Fibroblast of pulmonary artery (primary cell): Measurements from ENCODE around the gene C20orf173.
"Not testable (repeated sequence)": the region's sequence is repeated elsewhere in the genome, so short reads cannot be mapped to it uniquely, and the experiment has no call there.

Experiments
- DNase-seq: peaks from one replicate; pipeline ENCODE4 v3.0.0-alpha.2; 2010; ENCODE audit warnings: low read depth
- H3K4me3 ChIP-seq: replicated peaks from 2 replicates; pipeline ENCODE4 v1.5.1; 2011; ENCODE audit warnings: low read depth, mild to moderate bottlenecking, control low read depth, low read length, moderate library complexity
- CTCF ChIP-seq: IDR thresholded peaks from 2 replicates; pipeline ENCODE4 v1.5.1; 2011; ENCODE audit warnings: mild to moderate bottlenecking, control low read depth, low read length, inconsistent platforms; ENCODE audit errors: missing control alignments

C20orf173 gene

DNA sequence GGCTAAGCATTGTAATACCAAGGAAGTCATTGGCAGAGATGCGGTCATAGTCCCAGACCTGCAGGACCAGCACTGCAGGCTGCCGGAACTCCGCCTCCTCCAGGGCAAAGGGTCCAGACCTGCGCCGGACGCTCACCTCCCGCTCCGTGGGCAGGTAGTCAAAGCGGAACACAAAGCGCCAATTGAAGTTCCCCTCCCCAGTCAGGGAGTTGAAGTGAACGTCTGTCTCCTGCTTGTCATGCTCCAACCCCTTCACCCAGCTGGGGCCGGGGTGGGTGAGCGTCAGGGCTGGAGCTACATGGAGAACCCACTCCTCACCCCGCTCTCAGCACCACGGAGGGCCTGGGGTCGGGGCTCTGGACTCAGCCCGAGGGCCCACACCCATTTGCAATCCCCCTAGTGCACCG, 30.7 kb upstream of the C20orf173 start:
- DNase-seq, result no peak
- TF ChIP-seq CTCF, result no peak
- no peak overlapping the region for H3K4me3 ChIP-seq

GRCh38 chr20:35559042-35559693, 29.7 kb upstream of the C20orf173 start:
- no peak for TF ChIP-seq CTCF
- DNase-seq, result no peak
- no peak overlapping the region for H3K4me3 ChIP-seq

GRCh38 chr20:35558451-35558850, 29.0 kb upstream of the C20orf173 start:
- no peak for TF ChIP-seq CTCF
- H3K4me3 ChIP-seq, result no peak overlapping the region
- DNase-seq, result no peak

GRCh38 chr20:35556871-35557270, 27.4 kb upstream of the C20orf173 start:
- no peak for TF ChIP-seq CTCF
- DNase-seq, result no peak
- H3K4me3 ChIP-seq, result no peak overlapping the region

GRCh38 chr20:35555951-35556645, 26.6 kb upstream of the C20orf173 start:
- no peak overlapping the region for H3K4me3 ChIP-seq
- DNase-seq, result no peak
- TF ChIP-seq CTCF, result no peak

- not testable (repeated sequence) for H3K4me3 ChIP-seq, DNase-seq
Observed at GRCh38 chr20:35555461-35555860, 26.0 kb upstream of the C20orf173 start.

GRCh38 chr20:35552914-35553313, 23.5 kb upstream of the C20orf173 start:
- no peak overlapping the region for H3K4me3 ChIP-seq
- no peak for DNase-seq
- TF ChIP-seq CTCF, result no peak
